GM19455 (cell line): ENCODE measurements around the gene SMCO4.

Experiments
- ATAC-seq: cut with Tn5 transposase; IDR thresholded peaks from one replicate; pipeline ENCODE4 v1.9.1; 2021; ENCODE audit not compliant: unreplicated experiment

The SMCO4 gene

DNA sequence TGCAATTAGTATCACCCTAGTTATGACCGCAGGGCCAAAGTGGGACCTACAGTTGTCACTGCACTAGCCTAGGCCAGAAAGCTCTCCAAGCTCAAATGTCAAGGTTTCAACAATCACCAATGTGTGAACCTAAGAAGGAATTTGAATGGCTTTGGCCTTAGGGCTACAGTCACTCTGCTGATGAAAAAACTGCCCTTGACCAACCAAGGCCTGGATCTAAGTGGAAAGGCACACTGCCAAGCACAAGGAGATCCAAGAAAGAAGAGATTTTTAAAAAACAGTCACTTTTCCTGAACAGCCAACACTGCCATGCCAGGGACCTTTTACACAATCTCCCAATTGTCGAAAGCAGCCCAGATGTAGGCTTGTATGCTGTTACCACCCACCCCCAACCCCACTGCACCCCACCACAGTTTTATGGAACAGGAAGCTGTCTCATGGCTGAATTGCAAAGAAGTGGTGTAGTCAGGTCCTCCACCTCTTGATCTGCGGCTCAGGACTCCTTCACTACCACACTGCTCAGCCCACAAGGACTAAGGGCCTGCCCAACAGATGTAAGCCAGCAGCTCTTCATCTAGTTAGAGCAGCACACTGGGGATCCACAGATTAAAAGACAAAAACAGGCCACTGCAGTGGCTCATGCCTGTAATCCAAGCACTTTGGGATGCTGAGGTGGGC, 32.9 kb downstream of the SMCO4 start:
- no peak for ATAC-seq

DNA sequence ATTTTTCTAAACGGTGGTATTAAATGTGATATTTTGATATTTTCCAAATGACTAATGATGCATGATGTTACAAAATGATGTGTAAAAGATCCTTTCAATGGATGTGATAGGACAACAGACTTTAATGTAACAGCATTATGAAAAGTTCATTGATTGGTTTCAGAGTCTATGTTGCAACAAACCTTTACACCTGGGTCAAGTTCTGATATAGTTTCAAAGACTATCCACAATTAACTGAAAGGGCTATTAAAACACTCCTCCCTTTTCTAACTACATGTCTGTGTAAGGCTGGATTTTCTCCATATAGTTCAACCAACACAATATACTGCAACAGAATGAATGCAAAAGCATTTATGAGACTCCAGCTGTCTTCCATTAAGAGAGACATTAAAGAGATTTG, 35.7 kb downstream of the SMCO4 start:
- no peak for ATAC-seq

DNA sequence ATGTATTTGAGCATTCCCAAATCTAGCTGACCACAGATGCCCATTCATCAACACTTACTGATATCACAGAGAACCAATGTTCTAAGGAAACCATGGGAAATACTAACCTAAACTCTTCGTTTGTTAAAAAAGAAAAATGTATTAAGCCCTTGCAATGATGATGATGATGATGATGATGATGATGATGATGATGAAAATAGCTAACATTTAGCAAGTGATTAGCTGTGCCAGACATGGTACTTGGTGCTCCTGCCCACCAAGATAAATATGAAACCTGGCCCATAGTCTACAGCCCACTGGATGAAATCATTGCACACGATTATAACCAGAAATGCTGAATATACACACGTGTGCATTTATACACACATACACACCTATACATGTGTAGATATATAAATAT, 37.5 kb downstream of the SMCO4 start:
- ATAC-seq: no peak

DNA sequence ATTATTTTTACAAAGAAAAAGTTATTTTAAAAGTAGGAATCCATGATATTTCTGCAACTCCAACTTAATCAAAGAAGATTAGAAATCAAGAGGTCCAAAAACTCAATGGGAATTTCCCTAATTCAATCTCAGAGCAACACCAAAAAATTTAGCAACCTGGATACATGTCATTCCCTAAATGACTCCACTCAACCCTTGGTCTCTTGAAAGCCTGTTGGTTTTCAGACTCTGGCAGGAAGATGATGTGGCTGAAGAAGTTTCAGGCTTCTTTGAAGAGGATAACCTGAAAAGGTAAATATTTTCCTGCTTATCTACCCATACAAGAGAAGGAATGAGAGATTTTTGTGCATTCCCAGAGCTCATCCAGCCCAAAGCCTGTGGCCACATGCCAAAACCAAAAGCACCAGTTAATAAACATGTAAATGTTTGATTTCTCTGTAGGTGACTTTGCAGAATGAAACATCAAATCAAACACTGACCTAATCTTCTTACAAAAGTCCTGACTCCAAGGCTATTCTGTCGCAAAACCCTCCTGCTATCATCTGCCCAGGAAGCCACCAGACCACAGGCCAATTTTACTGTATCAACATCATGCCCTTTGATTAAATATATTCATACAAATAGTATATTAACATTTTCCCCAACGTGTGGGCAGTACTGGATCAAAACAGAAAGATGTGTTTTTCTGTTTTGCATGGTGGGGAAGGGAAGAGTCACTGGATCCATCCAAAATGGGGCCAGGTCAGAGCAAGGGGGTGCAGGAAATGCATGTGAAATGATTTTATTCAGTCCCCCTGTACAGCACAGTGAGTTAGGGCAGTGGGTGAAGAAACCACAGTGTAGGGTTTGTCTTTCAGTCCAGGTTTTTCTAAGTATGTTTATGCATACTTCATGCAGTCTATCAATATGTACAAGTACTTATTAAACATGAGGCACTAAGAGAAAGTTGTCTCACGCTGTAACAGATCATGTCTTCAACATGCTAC, 38.8 kb downstream of the SMCO4 start:
- ATAC-seq: no peak

DNA sequence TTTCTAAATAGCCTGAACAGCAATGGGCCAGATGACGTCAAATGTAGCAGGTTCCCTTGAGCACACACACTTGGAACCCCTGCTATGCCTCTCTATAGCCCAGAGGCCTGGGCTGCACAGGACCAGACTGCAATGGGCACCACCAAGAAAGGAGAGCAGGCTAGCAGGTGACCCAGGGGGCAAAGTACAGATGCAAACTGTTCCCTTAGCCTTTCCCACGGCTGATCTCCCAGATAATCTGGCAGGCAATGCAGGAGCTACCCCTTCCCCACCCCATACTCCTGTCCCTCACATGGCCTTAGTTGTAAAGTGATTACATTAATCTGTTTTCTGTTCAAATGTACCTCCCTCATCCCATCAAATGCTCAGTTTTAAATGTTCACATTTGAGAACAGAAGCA, 41.3 kb downstream of the SMCO4 start:
- no peak for ATAC-seq

DNA sequence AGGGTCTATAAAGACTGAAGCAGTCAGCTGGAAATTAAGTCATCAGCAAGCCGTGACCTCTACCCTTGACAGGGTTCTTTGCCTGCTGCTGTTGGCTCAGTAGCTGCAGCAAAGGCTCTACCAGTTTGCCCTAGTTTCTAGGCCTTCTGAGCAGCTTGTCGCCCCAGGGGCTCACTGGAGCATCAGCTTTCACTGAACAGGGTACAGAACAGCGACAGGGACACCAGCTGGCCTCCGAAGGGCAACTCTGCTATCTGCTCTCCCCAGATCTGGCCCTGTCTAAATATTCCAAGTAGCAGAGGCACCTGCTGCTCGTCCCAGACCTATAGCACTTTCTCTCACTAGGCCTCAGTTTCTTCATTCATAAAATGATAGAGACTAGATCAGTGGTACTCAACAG, 42.4 kb downstream of the SMCO4 start:
- ATAC-seq: no peak

DNA sequence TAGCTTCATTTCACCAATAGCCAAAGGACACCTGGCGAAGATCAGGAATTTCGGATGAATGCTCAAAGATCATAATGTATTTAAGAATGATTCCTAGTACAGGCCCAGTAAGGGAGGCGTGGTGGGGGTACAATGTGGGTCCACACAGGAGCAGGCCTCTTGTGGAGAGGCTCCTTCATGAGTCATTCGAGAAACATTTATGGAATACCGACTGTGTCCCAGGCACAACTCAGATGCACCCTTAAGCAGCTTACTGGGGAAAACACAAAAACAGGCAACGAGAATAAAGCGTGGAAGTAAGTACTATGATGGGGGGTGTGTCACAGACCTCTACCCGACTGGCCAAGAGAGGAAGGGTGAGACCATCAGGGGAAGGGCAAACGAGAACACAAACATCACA, 44.5 kb downstream of the SMCO4 start:
- ATAC-seq: no peak

DNA sequence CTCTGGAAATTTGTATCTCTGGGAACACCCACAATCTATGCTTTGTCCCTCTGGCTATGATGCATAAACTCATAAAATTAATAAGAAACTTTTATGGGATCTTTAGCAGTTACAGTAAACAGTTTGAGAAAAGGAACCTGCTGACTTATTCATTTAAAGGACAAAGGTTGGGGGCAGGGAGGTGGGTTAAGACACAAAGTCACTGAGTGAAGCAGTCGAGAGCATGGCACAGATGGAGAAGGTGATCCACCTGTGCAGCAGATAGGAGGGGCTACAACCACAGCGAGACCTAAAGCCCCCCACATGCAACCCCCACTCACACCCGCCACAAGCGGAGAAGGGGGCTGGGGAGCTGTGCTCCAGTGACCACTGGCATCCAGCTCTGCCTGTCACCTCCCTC, 45.0 kb downstream of the SMCO4 start:
- no peak for ATAC-seq

DNA sequence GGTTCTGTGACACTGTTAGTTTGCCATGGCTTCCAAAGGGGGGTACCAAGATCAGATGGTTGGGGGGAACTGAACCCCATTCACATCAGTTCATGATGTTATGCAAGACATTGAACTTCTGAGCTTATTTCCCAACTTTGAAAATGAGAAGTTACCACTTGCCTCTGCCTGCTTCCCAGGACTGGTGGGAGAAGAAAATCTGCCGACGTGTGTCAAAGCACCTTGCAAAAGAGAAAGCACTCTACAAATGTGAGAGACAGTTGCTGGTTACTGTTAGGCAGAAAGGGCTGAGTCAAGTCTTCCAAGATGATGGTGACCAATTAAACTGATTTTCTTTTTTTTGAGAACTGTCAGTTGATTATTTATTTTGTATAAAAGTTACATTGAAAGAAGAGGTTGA, 45.6 kb downstream of the SMCO4 start:
- no peak for ATAC-seq

DNA sequence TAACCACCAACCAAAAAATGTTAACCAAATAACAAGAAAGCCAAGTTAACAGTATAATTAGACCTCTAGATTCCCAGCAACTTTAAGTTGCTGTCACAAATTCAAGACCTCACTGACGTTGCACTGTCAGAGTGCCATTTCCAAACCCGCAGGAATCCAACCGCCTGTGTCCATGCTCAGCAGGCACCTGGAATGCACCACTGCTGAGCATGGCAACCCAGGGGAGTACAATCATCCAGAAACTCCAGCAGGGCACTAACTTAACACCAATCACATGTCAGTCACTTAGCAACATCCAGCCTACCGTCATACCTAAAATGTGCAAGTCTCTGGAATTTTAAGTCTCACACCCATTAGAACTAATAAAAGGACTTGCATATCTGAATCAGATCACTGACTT, 48.8 kb downstream of the SMCO4 start:
- ATAC-seq: no peak

DNA sequence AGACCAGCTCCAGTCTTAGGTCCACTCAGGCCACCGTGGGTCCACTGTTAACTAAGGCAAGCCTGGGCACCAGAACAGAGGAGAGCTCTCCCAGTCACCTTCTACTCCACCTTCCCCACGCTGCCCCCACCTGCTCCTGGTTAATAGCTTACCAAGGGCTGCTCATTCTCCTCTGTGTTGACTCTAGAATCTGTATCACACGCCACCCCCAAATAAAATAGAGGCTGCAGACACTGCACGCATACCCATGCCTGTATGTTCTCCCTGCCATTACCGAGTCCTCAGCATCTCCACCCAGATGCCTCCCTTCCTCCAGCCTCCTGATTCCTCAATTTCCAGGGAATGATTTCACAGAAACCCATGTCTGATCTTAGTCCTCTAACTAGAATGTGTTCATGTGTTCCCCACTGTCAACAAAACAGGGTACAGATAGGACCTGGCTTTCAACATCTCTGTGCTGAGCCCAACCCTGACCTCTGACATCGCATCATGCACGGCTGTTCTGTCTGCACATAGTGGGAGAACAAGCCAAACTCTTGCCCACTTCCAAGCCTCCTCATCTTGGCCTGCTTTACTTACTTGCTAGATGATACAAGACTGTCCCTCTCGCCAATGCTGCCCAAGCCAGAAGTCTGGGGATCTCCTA, 49.8 kb downstream of the SMCO4 start:
- ATAC-seq: no peak

DNA sequence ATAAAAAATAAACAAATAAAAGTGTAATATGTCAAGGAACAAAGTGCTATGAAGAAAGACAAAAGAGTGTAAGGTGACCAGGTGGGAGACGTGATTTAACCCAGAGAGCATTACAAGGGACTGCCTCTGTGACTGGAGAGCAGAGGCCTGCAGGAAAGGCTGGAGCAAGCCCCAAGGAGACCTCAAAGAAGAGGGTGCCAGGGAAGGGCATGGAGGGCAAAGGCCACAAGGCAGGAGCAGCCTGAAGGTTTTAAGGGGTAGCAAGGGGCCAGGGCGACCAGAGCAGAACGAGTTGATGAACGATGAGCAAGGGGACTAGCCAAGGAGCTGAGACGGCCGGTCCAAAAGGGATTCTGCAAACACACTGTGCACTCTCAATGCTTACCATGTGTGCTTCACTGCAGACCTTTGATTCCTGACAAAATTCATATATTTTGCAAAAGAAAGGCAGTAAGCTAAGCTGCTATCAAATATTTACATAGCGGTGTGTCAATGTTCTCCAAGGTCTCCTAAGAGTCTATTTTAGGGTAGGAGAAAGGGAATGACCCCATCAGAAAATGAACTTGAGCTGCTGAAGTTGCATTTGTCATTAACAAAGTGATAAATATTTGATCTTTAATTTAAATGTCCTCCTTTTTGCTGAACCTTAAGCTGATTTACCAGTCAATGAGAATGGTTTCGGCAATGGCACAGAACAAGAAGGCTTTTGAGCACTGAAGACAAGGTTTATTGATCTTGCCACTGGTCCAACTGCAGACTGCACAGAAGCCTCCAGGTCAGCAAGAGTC, 50.5 kb downstream of the SMCO4 start:
- no peak for ATAC-seq

DNA sequence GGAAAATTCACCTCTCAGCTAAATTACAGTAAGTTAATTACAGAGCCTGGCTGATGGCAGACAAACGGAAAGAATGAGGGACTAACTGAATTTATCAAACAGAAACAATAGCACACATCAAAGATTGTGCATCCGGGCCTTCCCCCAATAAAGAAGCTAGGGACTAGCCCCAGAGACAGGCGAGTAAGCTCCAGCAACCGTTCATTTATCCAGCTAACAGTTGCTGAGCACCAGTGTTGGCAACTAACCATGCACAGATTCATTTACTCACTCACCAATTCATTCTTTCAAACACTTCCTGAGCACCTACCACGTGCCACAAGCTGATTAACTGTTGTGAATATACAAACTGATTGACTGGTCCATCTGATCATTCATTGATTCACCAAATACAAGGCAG, 51.2 kb downstream of the SMCO4 start:
- no peak for ATAC-seq

DNA sequence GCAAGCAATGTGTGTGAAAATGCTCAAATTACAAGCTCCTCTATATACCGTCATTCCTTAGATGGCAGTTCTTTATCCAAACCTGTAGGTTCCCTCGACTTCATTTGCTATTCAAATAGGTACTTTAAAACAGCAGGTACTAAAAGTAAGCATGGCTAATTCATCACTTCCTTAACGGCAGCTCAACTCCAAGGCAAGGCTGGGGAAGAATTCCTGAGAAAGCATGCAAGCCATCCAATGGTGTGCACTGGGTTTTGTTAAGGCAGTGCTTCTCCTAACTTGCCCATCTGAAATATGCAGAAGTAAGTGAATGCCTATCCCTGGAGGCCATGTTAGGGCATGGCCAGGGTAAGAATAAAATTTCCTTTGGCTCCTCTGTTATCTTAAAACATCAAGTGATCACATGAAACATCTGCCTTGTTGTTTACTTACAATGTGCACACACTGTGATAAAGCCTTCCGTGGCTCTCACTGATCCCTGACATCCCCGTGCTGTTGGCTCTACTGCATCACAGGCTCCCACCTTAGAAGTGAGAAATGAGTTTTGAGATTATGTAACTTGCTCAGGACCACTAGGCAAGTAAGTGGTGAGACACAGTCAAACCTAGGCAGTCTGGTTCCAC, 52.1 kb downstream of the SMCO4 start:
- ATAC-seq: no peak

DNA sequence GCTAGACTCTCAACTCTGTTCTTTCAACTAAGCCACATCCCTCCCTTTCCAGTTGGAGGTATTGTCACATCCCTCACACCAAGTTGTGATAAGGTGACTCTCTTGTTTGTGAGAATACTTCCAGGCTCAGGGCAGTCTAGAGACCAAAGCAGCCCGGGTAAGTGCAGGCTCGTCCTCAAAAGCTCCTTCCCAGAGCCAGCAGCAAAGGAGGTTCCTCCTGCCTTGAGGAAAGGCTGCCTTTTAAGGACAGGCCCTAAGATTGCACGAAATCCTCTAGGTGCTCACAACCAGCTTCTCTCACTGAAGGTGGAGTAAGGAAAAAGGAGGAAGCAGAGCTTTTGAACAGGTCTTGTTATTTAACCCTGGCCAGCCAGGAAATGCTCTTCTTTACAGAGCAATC, 53.4 kb downstream of the SMCO4 start:
- ATAC-seq: no peak

DNA sequence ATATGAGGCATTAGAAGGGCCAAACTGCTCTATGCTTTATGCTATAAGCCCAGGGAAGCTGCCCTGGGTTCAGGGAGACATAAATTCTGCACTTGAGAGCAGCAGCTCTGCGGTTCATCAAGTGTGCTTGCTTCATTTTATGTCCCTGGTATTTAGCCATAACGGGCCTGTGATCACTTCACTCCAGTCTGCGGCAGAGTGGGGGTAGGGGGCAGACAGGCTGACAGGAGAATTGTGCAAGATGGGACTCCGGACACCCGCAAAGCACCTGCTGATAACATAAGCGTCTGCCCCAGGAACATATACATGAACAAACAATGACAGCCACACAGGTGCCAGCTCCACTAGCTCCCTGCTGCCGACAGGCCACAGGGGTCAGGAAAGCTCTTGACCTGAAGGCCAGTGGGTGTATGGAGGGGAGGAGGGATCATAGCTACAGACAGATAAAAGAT, 56.1 kb downstream of the SMCO4 start:
- ATAC-seq: no peak

DNA sequence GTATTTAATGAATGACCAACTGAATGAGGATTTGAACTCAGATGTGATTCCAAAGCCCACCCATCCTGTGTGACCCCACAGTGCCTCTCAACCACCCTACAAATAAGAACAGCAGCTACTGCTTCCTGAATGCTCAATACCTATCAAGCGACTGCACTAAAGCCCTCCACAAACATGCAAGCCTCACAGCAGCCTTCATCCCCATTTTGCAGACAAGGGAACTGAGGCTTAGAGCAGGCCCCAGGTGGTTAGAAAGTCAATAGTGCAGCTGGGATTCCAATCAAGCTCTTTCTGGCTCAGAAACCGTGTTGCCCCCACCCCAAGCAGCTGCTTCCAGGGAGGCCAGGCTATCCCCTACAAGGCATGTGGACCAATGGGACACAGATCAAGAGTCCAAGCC, 57.2 kb downstream of the SMCO4 start:
- no peak for ATAC-seq

DNA sequence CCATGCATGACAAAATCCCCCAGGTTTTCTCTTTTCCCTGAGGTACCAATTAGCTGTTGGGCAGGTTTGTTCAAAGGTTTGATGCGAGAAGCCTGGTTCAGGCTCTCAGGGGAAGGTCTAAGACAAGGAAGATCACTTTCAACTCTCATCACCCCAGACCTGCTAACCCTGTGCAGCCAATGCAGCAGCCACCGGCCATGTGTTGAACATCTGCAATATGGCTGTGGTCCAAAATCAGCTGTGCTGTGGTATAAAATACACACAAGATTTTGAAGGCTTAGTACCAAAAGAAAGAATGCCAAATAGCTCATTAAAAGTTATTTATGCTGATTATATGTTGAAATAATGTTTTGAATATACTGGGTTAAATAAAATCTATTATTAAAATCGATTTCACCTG, 58.5 kb downstream of the SMCO4 start:
- no peak for ATAC-seq

DNA sequence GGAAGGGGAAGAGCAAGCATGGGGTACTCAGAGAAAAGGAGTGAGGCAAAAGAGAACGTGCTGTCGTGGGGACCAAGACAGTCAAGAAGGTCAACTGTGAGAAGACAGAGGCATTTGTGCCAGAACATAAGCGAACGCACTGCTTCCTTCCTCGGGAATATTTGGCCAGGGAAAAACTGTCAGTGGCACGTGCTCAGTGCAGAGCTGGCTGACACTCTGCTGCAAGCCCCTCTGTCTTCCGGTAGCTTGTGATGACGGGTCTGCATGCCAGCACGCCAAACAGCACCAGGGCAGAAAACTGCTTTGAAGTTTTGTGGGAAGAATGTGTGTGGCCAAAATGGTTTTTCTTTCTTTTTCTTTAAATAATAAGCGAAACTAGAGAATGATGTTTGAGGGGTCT, 60.6 kb downstream of the SMCO4 start:
- no peak for ATAC-seq

DNA sequence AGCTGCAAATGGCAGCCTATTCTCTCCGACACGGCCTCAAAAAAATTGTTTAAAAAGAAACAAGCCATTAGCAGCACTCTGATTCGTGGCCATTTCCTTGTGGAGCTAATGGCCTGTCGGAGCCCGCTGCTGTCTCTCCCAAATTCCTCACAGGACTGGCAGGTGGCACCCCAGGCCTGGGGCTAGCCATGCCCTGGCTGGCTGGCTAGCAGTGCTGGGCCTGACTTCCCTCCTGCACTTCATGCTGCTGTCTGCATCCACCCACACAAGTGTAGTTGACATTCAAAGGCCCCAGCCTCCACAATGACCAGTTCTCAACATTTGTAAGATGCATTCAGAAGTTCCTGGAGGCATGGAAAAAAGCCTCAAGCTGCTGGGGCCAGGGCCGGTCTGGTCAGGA, 61.5 kb downstream of the SMCO4 start:
- ATAC-seq: no peak

DNA sequence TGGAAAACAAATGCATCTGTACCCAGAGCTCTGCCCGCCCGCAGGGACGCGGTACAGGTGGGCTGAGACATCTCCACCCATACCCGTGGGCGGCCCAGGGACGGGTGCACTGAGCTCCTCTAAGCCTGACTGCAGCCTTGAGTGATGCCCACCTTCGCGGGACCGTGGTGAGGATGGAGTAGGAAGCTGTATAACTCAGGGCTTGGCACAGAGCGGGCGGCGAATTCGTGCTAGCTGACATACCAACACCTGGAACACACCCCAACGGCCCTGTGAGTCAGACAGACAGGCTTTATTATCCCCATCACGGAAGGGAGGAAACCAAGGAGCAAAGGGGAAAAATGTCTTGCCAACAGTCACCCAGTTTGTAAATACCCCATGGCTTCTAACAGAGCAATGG, 61.9 kb downstream of the SMCO4 start:
- ATAC-seq: no peak
